ENCODE data around the gene LSG1. TPM values are rescaled to one million over a fixed set of nuclear protein-coding genes. Genes with fewer than 3 reads are reported as not detected.
A peak's percentile ranks its signal among the peaks of the same experiment; 100 is the strongest.
"Not testable (repeated sequence)": the region's sequence is repeated elsewhere in the genome, so short reads cannot be mapped to it uniquely, and the experiment has no call there.

The LSG1 gene
- total and polyA plus RNA-seq, 12 donors, result 12.5 to 56.0 (median 23.1) TPM

GRCh38 chr3:194633349-194634004, 38.5 kb downstream of the LSG1 start, which contains the start of gene TMEM44:
TSS of gene TMEM44 (minus strand) at chr3:194633419. CDS start at chr3:194633215, 204 bp downstream.
- H3K27ac ChIP-seq, result peak within 1 kb of the TSS in 3 of 5 donors; percentile 22 to 74 (median 49)
- H3K4me3 ChIP-seq, result peak within 1 kb of the TSS; percentile 1 to 88 (median 56)
- H3K9me3 ChIP-seq (replicated peaks in 1 of 3), result no peaks in the 10 kb centered on the region
- intact Hi-C loops (cut with DNase I), result no loop called here
- TF ChIP-seq POLR2A (IDR thresholded peaks at IDR 0.05) (peak in 1 of 2 donors; percentile 38), CTCF (IDR thresholded peaks at IDR 0.05) (peak in 5 of 6 experiments; percentile 10 to 62 (median 52))
- 0 to 1% (median 1%) methylated on average over 12 to 66 of the region's 66 CpGs for WGBS, 4 donors
- DNase-seq, result peak; percentile 58 to 81 (median 65)
- no peaks in the 10 kb centered on the region for H3K4me1 ChIP-seq (replicated peaks in 1 of 2)
- no peaks in the 10 kb centered on the region for H3K36me3 ChIP-seq (replicated peaks in 1 of 2)
- H3K27me3 ChIP-seq, result no peaks in the 10 kb centered on the region

GRCh38 chr3:194632809-194633348, 39.1 kb downstream of the LSG1 start:
- Histone ChIP-seq H3K27ac (peak overlapping the region in 2 of 5 donors; percentile 22 to 74), H3K9me3 (replicated peaks in 1 of 3) (no peaks in the 10 kb centered on the region), H3K4me3 (peak overlapping the region in 2 of 4 donors; percentile 56 to 88), H3K4me1 (replicated peaks in 1 of 2) (no peaks in the 10 kb centered on the region), H3K36me3 (replicated peaks in 1 of 2) (no peaks in the 10 kb centered on the region), H3K27me3 (no peaks in the 10 kb centered on the region)
- TF ChIP-seq POLR2A (IDR thresholded peaks at IDR 0.05) (no peak), CTCF (IDR thresholded peaks at IDR 0.05) (no peak)
- intact Hi-C loops (cut with DNase I), result no loop called here
- WGBS, 4 donors, result 0 to 6% (median 1%) methylated on average over 5 to 56 of the region's 56 CpGs
- DNase-seq, result peak; percentile 21 to 66 (median 30)

- no peaks in the 10 kb centered on the region for H3K4me1 ChIP-seq (replicated peaks in 1 of 2)
- WGBS, 4 donors, result 46 to 84% (median 69%) methylated on average over 4 to 11 of the region's 11 CpGs
- H3K9me3 ChIP-seq (replicated peaks in 1 of 3), result no peaks in the 10 kb centered on the region
- peak in 2 of 7 donors; percentile 10 to 45 for DNase-seq
- H3K4me3 ChIP-seq, result peak overlapping the region in 1 of 4 donors; percentile 88
- H3K36me3 ChIP-seq (replicated peaks in 1 of 2), result no peaks in the 10 kb centered on the region
- peak overlapping the region in 1 of 5 donors; percentile 74 for H3K27ac ChIP-seq
- no peaks in the 10 kb centered on the region for H3K27me3 ChIP-seq
- intact Hi-C loops (cut with DNase I), result no loop called here
- TF ChIP-seq CTCF (IDR thresholded peaks at IDR 0.05), result no peak
- TF ChIP-seq POLR2A (IDR thresholded peaks at IDR 0.05), result no peak
Measured at GRCh38 chr3:194632226-194632808, 39.7 kb downstream of the LSG1 start.

- 95 to 98% (median 97%) methylated on average over 4 of the region's 4 CpGs for WGBS, 4 donors
- Histone ChIP-seq H3K27ac (no peak overlapping the region), H3K4me1 (replicated peaks in 1 of 2) (no peaks in the 10 kb centered on the region), H3K27me3 (no peaks in the 10 kb centered on the region), H3K36me3 (replicated peaks in 1 of 2) (no peaks in the 10 kb centered on the region), H3K4me3 (no peak overlapping the region), H3K9me3 (replicated peaks in 1 of 3) (no peaks in the 10 kb centered on the region)
- TF ChIP-seq POLR2A (IDR thresholded peaks at IDR 0.05) (no peak), CTCF (IDR thresholded peaks at IDR 0.05) (no peak)
- intact Hi-C loops (cut with DNase I), result no loop called here
- peak in 2 of 7 donors; percentile 12 to 16 for DNase-seq
Measured at GRCh38 chr3:194631696-194632095, 40.3 kb downstream of the LSG1 start.

GRCh38 chr3:194630681-194631080, 41.3 kb downstream of the LSG1 start:
- DNase-seq, result peak in 1 of 7 donors; percentile 13
- WGBS, 4 donors, result 90 to 96% (median 94%) methylated on average over 25 to 29 of the region's 29 CpGs
- H3K4me3 ChIP-seq; H3K9me3 ChIP-seq (replicated peaks in 1 of 3); H3K4me1 ChIP-seq (replicated peaks in 1 of 2); H3K27me3 ChIP-seq; H3K27ac ChIP-seq; intact Hi-C loops (cut with DNase I); H3K36me3 ChIP-seq (replicated peaks in 1 of 2): not testable (repeated sequence)

Measured in adrenal gland (tissue), 12 donors.